HG02763 (cell line): ENCODE data around the gene NKAIN2.

ENCODE experiments used
- ATAC-seq: cut with Tn5 transposase; IDR thresholded peaks from one replicate; pipeline ENCODE4 v1.9.1; 2021; ENCODE audit warnings: mild to moderate bottlenecking, moderate library complexity; ENCODE audit not compliant: unreplicated experiment

NKAIN2 gene

GRCh38 chr6:124478906-124479305 is 675.2 kb downstream of the NKAIN2 start:
- ATAC-seq: no peak

- ATAC-seq: no peak
Observed at GRCh38 chr6:124479991-124480430, 676.3 kb downstream of the NKAIN2 start.

- ATAC-seq: no peak
Observed at GRCh38 chr6:124482071-124482491, 678.4 kb downstream of the NKAIN2 start.

DNA sequence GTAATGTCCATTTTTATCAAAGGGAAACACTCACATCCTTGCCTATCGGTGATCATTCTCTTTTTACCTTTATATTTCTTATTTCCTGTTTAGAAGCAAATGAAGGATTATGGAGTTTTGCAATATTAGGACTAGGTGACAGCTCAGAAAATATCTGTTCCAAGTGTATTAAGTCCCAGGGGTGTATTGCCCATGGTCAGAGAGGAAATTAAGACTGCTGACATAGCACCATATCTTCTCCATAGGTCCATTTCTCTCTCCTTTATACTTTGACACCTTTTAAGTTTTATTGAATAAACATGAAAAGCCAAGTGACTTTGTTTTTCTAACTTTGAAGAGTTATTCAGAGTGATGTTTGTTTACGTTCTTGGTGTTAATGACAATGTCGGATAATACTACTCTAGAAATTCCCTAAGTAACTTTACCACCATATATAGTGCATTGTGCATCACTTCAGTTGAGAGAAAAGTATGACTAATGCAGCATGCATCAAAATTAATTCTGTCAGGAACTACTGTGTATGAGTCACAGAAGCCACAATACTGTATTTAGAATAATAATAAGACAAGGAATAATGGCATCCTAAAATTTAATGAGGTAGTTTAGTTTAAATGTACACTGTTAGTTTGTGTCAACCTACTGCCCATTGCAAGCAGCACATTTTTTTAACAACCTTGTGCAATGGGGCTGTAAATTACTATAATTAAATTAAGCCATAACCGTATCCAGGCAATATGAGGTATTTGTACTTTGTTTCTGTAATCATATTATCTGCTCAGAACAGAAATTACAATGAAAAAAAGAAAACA is 684.2 kb downstream of the NKAIN2 start:
- ATAC-seq: no peak

DNA sequence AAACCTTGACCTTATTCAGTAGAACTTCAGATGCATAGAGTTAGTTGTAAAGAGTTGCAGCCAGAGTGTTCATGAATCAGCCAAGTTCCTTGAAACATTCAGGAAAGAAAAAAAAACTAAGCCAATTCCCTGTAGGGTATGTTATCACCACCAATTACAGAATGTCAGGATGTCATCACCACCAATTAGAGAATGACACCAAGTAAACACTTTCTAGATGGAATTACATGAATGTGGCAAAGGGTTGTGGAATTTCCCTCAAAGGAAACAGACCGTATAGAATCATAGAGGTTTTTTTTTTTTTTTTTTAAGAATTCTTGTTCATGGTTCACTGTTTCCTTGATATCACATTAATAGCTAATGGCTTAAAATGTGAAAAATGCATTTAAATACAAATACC is 686.5 kb downstream of the NKAIN2 start:
- ATAC-seq: no peak

DNA sequence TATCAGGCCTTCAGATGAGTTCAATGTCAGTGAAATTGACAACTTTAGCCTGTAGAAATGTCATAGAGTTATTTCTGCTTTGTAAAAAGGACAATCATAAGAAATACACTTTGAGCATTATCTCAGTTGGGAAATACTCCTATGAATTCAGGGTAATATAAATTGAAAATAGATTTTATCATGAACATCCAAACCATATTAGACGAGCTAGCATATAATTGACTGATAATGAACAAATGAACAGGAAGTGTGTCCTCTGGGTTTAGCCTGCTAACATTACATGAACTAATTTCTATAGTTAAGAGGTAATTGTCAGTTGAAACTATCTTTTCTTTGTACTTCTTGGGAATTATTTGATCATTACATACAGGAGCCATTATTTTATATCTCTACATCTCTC is 689.6 kb downstream of the NKAIN2 start:
- no peak for ATAC-seq

DNA sequence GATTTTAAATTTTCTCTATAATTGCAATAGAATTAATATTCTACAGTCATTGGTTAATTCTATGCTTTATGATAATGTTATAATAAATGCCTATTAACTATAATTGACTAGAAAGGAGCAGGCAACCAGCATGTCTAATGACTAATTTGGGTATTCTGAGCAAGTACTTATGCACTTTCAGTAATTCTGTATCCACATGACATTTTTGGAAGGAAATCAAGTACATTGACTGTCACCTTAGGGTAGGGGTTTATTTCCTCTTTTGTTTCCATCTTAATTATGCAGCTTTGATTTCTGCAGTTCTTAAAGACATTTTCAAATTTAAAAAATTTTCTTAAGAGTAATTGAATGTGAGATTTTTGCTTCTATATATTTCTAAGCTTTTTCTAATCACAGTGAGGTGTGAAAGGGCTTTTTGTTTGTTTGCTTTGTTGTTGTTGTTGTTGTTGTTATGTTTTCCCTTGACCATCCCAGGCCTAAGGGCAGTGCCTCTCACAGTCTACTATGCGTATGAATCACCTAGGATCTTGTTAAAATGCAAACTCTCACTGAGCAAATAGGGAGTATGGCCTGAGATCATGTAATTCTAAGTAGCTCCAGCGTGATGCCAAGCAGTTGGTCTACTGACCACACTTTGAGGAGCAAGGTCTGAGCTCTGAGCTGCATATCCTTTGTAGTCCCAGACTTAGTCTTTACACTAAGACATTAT is 691.4 kb downstream of the NKAIN2 start:
- no peak for ATAC-seq

- no peak for ATAC-seq
Observed at GRCh38 chr6:124495665-124496190, 692.1 kb downstream of the NKAIN2 start.

DNA sequence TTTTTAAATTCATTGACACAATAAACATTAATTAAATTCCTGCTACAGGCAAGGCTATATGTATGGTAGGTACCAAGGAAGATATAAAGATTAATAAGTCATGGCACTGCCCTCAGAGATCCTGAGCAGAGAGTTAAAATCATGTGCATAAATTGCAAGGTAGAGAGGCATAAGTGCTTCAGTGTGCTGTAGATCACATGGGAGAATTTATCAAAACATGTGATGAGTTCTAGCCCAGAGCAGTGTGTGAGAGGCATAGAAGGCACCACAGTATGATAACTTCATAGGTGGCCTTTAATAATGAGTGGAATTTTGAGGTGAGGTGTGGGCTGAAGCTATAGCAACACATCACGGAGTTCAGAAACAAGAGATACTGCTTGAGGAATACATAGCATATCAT is 692.7 kb downstream of the NKAIN2 start:
- no peak for ATAC-seq

DNA sequence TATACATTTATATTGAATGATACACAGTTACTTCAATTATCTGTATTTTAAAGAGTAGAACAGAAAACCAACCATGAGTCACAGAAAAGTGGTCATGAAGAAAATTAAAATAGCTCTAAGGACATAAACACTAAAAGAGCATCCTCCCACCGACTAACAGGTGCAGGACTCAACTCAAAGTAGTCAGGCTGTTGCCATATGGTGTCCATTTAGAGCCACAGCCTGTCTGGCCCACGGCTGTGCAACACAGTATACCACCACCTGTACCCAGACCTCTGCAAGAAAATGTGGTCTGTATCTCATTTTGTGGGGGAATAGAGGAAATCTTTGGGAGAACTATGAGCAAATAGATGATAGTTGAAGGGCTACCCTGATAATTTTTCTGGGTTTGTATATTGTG is 708.8 kb downstream of the NKAIN2 start:
- no peak for ATAC-seq

DNA sequence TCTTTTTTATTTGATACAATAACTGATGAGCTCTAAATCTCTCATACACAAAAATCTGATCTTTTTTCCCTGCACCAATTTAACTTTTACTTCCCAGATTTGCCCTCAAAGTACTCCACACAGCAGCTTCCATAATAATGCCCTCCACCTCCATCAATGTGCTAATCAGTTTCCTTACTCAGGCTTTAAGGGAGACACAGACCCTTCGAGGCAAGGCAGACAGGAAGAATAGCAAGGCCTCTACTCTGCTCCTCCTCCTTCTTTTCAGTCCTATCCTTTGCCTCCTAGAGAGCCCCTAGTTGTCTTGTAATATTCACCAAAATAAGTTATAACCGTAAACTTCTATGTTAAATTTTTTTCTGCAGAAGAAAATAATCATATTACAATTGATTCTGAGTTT is 713.7 kb downstream of the NKAIN2 start:
- no peak for ATAC-seq

GRCh38 chr6:124520514-124520913 is 716.8 kb downstream of the NKAIN2 start:
- ATAC-seq: no peak

- ATAC-seq: no peak
Observed at GRCh38 chr6:124522335-124522734, 718.7 kb downstream of the NKAIN2 start.

DNA sequence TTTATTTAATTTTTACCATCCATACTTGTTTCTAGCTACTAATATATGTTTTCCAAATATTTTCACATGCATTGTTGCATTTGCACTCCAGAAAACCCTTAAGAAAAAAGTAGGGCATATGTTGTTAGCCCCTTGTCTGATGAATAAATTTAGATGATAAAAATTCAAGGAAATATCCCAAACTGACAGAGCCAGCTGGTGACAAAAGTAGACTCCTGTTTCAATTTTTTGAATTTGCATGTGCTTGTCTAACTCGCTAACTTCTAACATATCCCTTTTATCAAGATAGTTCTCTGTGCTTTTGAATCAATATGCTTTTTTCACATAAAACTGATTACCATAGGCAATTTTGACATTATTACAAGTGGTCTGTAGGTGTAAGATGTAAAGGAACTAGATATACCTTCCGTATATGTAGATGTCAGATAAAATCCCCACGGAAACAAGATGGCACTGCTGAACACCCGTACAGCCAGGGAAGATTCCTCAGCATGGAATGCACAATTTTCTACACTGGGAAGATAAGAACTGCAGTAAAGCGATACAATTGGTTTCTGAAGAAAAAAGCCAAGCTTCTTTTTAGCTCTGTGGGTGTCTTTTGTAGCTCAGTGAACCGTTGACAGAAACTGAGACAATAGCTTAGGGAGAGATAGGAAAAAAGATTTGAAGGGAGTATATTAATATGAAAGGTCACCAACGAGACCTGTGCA is 721.0 kb downstream of the NKAIN2 start:
- ATAC-seq: no peak

DNA sequence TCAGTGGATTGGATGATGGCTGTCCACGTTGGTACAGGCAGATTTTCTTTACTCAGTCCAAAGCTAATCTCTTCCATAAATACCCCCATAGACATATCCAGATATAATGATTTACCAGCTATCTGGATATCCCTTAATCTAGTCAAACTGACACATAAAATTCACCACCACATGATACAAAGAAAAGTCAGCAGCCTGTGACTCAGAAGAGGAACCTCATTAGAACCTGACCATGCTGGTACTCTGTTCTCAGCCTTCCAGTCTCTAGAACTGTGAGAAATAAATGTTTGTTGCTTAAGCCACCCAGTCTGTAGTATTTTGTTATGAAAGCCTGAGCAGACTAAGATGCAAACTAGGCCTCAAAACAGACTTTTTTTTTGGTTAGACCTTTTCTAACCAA is 727.3 kb downstream of the NKAIN2 start:
- no peak for ATAC-seq

DNA sequence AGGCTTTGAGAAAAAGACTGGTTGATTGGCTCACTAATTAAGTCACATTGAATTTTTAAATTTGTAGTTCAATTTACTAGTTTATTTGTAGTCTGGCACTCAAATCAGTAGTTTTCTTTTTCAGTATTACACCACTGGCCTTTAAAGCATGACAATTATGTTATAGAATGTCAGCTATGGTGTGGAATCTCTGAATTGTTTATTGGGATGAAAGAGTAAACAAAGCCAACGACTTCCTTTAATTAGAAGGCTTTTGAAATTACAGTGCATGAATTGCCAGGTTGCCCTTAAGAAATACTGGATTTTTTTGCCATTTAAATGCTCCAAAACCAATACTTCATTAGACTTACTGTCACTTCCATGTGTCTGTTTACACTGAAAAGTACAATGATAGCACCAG is 731.6 kb downstream of the NKAIN2 start:
- ATAC-seq: no peak

GRCh38 chr6:124535746-124536145 is 732.1 kb downstream of the NKAIN2 start:
- no peak for ATAC-seq

GRCh38 chr6:124536157-124536841 is 732.6 kb downstream of the NKAIN2 start:
- no peak for ATAC-seq

DNA sequence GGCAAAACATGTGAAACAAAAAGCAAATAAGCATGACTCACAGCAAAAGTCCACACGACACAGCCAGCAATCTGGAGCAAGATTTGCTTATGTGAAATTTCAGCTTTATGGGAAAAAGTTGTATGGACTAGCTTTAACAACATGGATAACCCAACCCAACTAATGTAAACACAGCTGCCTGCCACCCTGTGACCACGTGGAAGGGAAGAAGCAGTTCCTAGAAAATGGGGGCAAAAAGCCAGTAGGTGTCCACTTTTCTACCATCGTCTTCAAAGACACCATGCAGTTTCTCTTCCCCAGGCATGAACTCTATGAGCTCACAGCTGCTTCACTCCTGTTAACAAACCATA is 733.2 kb downstream of the NKAIN2 start:
- ATAC-seq: no peak

DNA sequence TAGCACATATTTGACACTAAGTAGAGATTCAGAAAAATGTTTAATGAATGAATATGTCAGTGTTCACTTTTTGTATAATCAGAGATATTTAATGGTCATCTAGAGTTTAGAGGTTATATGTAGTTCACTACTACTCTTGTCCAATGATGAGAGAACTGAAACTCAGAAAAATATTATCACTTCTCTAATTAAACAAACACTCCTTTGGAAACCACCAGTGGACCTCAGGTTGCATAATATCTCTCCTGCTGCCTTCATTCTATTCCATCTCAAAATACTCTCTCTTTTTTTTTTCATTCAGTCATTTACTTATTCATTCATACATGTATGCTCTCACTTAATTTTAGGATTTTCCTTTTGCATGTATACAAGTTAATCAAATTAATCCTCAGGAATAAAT is 735.4 kb downstream of the NKAIN2 start:
- ATAC-seq: no peak

DNA sequence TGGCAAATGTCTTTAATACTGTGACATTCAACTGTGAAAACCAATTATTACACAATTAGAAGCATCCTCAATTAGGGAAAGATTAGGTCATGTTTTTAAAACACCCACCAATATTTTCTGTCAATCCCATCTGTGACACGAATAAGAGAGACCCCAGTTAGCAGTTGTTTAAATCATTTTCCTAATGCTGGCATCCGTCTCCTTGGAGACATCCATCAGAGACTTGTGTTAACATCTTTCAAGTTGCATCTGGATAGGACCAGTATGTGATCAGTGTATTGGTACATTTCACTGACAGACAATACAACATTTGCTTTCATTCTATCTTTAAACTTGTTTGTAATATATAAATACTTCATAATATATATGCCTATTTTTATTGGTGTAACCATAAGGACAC is 737.9 kb downstream of the NKAIN2 start:
- no peak for ATAC-seq
